Neural cell (in vitro differentiated cells): Measurements from ENCODE around the gene SOX13.

Experiments used
- CTCF ChIP-seq: fragments of 450-650 bp; IDR thresholded peaks from 2 replicates; pipeline ENCODE4 v1.5.1; 2014; ENCODE audit warnings: antibody characterized with exemption, mild to moderate bottlenecking, moderate library complexity; ENCODE audit not compliant: poor library complexity, severe bottlenecking
- POLR2AphosphoS5 ChIP-seq: IDR thresholded peaks from 2 replicates; pipeline ENCODE4 v1.6.1; 2012

GRCh38 chr1:204131978-204132377, 59.1 kb downstream of the SOX13 start:
- TF ChIP-seq CTCF (no peak), POLR2AphosphoS5 (no peak)
